Effector memory CD4-positive, alpha-beta T cell (primary cell): Measurements from ENCODE around the gene C5AR1.

ENCODE experiments used
- DNase-seq, 3 donors: peaks; one replicate each; pipeline ENCODE4 v3.0.0-alpha.2; 2020
- H3K27ac ChIP-seq: 2 replicates; pipeline ENCODE4 v1.7.0; 2013; ENCODE audit warnings: mild to moderate bottlenecking, low read length, moderate library complexity; ENCODE audit not compliant: insufficient read depth, poor library complexity, severe bottlenecking
- H3K27me3 ChIP-seq: replicated peaks from 2 replicates; pipeline ENCODE4 v1.7.0; 2013; ENCODE audit warnings: mild to moderate bottlenecking, low read length; ENCODE audit not compliant: insufficient read depth, control insufficient read depth, poor library complexity, severe bottlenecking
- H3K36me3 ChIP-seq: 2 replicates; pipeline ENCODE4 v1.7.0; 2013; ENCODE audit warnings: mild to moderate bottlenecking, low read length, moderate library complexity; ENCODE audit not compliant: control insufficient read depth, insufficient read depth
- H3K4me1 ChIP-seq: 2 replicates; pipeline ENCODE4 v1.7.0; 2013; ENCODE audit warnings: low read length, mild to moderate bottlenecking; ENCODE audit not compliant: control insufficient read depth, insufficient read depth, poor library complexity, severe bottlenecking
- H3K4me3 ChIP-seq: 2 replicates; pipeline ENCODE4 v1.7.0; 2013; ENCODE audit warnings: low read length, low read depth, mild to moderate bottlenecking; ENCODE audit not compliant: insufficient read depth, poor library complexity, severe bottlenecking
- H3K9me3 ChIP-seq: 2 replicates; pipeline ENCODE4 v1.7.0; 2013; ENCODE audit warnings: mild to moderate bottlenecking, low read length, moderate library complexity; ENCODE audit not compliant: control insufficient read depth

Gene C5AR1

GRCh38 chr19:47312366-47313006 is 2.8 kb downstream of the C5AR1 start:
- no peak overlapping the region for H3K27ac ChIP-seq
- H3K4me3 ChIP-seq = no peak overlapping the region
- DNase-seq = no peak
- no peaks in the 10 kb centered on the region for H3K36me3 ChIP-seq
- H3K4me1 ChIP-seq = no peaks in the 10 kb centered on the region
- H3K9me3 ChIP-seq = no peaks in the 10 kb centered on the region
- H3K27me3 ChIP-seq = peaks cover 3% of the 10 kb centered on the region

GRCh38 chr19:47313754-47314295 is 4.2 kb downstream of the C5AR1 start:
- no peak for DNase-seq
- Histone ChIP-seq H3K4me1 (no peaks in the 10 kb centered on the region), H3K36me3 (no peaks in the 10 kb centered on the region), H3K27ac (no peak overlapping the region), H3K4me3 (no peak overlapping the region), H3K27me3 (peaks cover 5% of the 10 kb centered on the region), H3K9me3 (no peaks in the 10 kb centered on the region)

- Histone ChIP-seq H3K36me3 (no peaks in the 10 kb centered on the region), H3K4me1 (no peaks in the 10 kb centered on the region), H3K27me3 (peaks cover 5% of the 10 kb centered on the region), H3K4me3 (no peak overlapping the region), H3K27ac (no peak overlapping the region), H3K9me3 (no peaks in the 10 kb centered on the region)
- no peak for DNase-seq
Observed at GRCh38 chr19:47315125-47315821, 5.6 kb downstream of the C5AR1 start.

GRCh38 chr19:47316513-47316912 is 6.9 kb downstream of the C5AR1 start:
- peaks cover 5% of the 10 kb centered on the region for H3K27me3 ChIP-seq
- H3K9me3 ChIP-seq = no peaks in the 10 kb centered on the region
- DNase-seq = no peak
- H3K27ac ChIP-seq = no peak overlapping the region
- H3K36me3 ChIP-seq = no peaks in the 10 kb centered on the region
- no peak overlapping the region for H3K4me3 ChIP-seq
- H3K4me1 ChIP-seq = no peaks in the 10 kb centered on the region

- Histone ChIP-seq H3K36me3 (no peaks in the 10 kb centered on the region), H3K4me3 (no peak overlapping the region), H3K27me3 (peaks cover 2% of the 10 kb centered on the region), H3K27ac (no peak overlapping the region), H3K4me1 (no peaks in the 10 kb centered on the region), H3K9me3 (no peaks in the 10 kb centered on the region)
- no peak for DNase-seq
Observed at GRCh38 chr19:47319923-47320871, 10.5 kb downstream of the C5AR1 start.

GRCh38 chr19:47321630-47322029 is 12.0 kb downstream of the C5AR1 start:
- no peak overlapping the region for H3K4me3 ChIP-seq
- no peaks in the 10 kb centered on the region for H3K9me3 ChIP-seq
- no peaks in the 10 kb centered on the region for H3K36me3 ChIP-seq
- no peaks in the 10 kb centered on the region for H3K4me1 ChIP-seq
- no peak for DNase-seq
- H3K27me3 ChIP-seq = peaks cover 2% of the 10 kb centered on the region
- no peak overlapping the region for H3K27ac ChIP-seq

GRCh38 chr19:47322058-47322457 is 12.4 kb downstream of the C5AR1 start:
- no peaks in the 10 kb centered on the region for H3K36me3 ChIP-seq
- no peak for DNase-seq
- no peaks in the 10 kb centered on the region for H3K4me1 ChIP-seq
- H3K4me3 ChIP-seq = no peak overlapping the region
- no peaks in the 10 kb centered on the region for H3K9me3 ChIP-seq
- peaks cover 2% of the 10 kb centered on the region for H3K27me3 ChIP-seq
- no peak overlapping the region for H3K27ac ChIP-seq

GRCh38 chr19:47323409-47323808 is 13.7 kb downstream of the C5AR1 start:
- Histone ChIP-seq H3K27ac (no peak overlapping the region), H3K36me3 (no peaks in the 10 kb centered on the region), H3K4me1 (no peaks in the 10 kb centered on the region), H3K4me3 (no peak overlapping the region), H3K9me3 (no peaks in the 10 kb centered on the region), H3K27me3 (no peaks in the 10 kb centered on the region)
- no peak for DNase-seq

- H3K4me1 ChIP-seq = no peaks in the 10 kb centered on the region
- H3K27ac ChIP-seq = no peak overlapping the region
- no peaks in the 10 kb centered on the region for H3K27me3 ChIP-seq
- H3K36me3 ChIP-seq = no peaks in the 10 kb centered on the region
- H3K9me3 ChIP-seq = no peaks in the 10 kb centered on the region
- H3K4me3 ChIP-seq = no peak overlapping the region
- DNase-seq = no peak
Observed at GRCh38 chr19:47323872-47324271, 14.2 kb downstream of the C5AR1 start.
